ENCODE results near the gene SELPLG. TPM values are rescaled to one million over a fixed set of nuclear protein-coding genes. Genes with fewer than 3 reads are reported as not detected.

SELPLG gene
- total RNA-seq, 4 donors from 2014 or later, result 1.3 to 5.6 (median 3.0) TPM

DNA sequence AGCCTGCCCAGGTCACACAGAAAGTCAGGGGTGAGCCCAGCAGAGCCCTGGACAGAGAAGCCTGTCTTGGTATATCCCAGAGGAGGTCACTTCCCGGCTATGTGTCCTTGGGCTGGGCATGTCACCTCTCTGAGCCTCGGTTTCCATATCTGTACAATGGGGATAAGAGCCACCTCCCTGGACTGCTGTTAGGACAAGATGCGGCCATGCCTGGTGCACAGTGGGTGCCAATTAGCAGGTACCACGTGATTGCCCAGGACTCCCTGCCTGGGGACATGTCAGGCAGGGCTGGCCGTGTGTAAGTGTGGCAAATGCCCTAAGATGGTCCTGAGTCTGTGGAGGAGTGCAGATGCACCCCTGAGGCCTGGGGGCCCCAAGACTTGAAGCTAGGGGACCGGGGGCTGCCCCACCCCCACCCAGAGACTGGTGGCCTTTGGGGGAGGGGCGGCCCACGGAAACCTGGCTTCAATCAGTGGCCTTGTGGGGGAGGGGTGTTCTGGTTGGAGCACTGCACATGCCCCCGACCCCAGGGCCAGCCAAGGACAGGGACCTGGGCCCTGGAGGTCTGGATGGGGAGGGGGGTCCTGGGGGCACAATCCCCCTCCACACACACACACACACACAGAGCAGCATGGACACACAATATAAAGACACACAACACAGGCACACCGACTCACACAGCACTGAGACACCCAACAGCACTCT is 36.7 kb downstream of the SELPLG start:
- H3K4me3 ChIP-seq, result peak overlapping the region; percentile 41
- no peaks in the 10 kb centered on the region for H3K27me3 ChIP-seq
- 58% methylated on average over 7 of the region's 10 CpGs for WGBS
- no peaks in the 10 kb centered on the region for H3K36me3 ChIP-seq
- DNase-seq (ENCODE audit: low spot score in 2 of 2), result no peak
- TF ChIP-seq, protein P1, sequence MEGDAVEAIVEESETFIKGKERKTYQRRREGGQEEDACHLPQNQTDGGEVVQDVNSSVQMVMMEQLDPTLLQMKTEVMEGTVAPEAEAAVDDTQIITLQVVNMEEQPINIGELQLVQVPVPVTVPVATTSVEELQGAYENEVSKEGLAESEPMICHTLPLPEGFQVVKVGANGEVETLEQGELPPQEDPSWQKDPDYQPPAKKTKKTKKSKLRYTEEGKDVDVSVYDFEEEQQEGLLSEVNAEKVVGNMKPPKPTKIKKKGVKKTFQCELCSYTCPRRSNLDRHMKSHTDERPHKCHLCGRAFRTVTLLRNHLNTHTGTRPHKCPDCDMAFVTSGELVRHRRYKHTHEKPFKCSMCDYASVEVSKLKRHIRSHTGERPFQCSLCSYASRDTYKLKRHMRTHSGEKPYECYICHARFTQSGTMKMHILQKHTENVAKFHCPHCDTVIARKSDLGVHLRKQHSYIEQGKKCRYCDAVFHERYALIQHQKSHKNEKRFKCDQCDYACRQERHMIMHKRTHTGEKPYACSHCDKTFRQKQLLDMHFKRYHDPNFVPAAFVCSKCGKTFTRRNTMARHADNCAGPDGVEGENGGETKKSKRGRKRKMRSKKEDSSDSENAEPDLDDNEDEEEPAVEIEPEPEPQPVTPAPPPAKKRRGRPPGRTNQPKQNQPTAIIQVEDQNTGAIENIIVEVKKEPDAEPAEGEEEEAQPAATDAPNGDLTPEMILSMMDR (IDR thresholded peaks at IDR 0.05), result no peak
- TF ChIP-seq POLR2AphosphoS5 (IDR thresholded peaks at IDR 0.05) (no peak), EP300 (IDR thresholded peaks at IDR 0.05) (no peak), POLR2A (IDR thresholded peaks at IDR 0.05) (no peak)
- peak overlapping the region; percentile 11 for H3K27ac ChIP-seq
- H3K9me3 ChIP-seq, result no peaks in the 10 kb centered on the region
- H3K4me1 ChIP-seq, result peaks cover 9% of the 10 kb centered on the region

DNA sequence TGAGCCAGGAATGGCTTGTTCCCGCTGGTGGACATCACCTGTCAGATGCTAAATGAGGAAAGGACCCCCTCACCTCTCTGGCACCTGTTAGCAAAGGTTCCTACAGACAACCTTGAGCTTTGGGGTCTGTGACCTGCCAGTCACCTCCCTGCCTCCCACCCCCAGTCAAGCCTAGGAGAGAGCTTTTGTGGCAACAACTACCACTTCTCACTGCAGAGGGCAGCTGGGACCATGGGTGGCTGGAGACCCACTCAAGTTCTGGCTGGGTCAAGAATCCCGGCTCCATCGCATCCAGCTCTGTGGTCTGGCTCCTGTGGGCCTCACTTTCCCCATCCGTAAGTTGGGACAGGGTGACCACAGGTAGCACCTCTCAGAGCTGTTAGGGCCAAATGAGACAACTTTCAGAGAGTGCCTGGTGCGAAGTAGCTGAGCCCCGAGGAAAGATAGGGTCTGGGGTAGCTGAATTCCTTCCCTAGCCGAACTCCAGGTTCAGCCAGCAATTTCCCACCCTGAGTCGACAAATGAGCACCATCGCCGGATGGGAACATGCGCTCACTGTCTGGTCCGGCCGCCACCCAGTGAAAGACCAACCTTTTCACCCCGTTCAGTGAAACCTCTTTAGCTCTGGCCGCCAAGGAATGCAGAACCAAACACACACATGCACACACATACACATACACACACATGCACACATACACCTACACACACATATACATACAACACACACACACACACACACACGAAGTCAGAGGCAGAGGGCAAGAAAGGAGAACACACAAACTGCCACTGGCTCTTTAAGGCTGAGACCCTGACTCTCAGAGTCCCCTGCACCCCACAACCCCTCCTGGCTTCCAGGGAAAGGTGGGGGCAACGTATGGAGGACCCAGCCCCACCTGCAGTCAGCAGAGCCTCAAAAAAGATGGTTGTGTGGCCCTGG is 37.7 kb downstream of the SELPLG start:
- no peak overlapping the region for H3K27ac ChIP-seq
- H3K4me1 ChIP-seq, result peaks cover 9% of the 10 kb centered on the region
- 68% methylated on average over 6 of the region's 17 CpGs for WGBS
- H3K36me3 ChIP-seq, result no peaks in the 10 kb centered on the region
- DNase-seq (ENCODE audit: low spot score in 2 of 2), result no peak
- no peaks in the 10 kb centered on the region for H3K27me3 ChIP-seq
- TF ChIP-seq EP300 (IDR thresholded peaks at IDR 0.05) (no peak), POLR2A (IDR thresholded peaks at IDR 0.05) (no peak), POLR2AphosphoS5 (IDR thresholded peaks at IDR 0.05) (no peak)
- TF ChIP-seq, protein P1 (IDR thresholded peaks at IDR 0.05), result no peak
- no peaks in the 10 kb centered on the region for H3K9me3 ChIP-seq
- H3K4me3 ChIP-seq, result peak overlapping the region; percentile 41

GRCh38 chr12:108594960-108595710 is 38.6 kb downstream of the SELPLG start:
- DNase-seq (ENCODE audit: low spot score in 2 of 2), result no peak
- H3K27ac ChIP-seq, result no peak overlapping the region
- H3K27me3 ChIP-seq, result no peaks in the 10 kb centered on the region
- no peaks in the 10 kb centered on the region for H3K36me3 ChIP-seq
- H3K9me3 ChIP-seq, result no peaks in the 10 kb centered on the region
- 91% methylated on average over 7 of the region's 7 CpGs for WGBS
- TF ChIP-seq POLR2AphosphoS5 (IDR thresholded peaks at IDR 0.05), result no peak
- TF ChIP-seq, protein P1 (IDR thresholded peaks at IDR 0.05), result no peak
- no peak for TF ChIP-seq POLR2A (IDR thresholded peaks at IDR 0.05)
- TF ChIP-seq EP300 (IDR thresholded peaks at IDR 0.05), result no peak
- peaks cover 9% of the 10 kb centered on the region for H3K4me1 ChIP-seq
- peak overlapping the region; percentile 41 for H3K4me3 ChIP-seq

- H3K9me3 ChIP-seq, result no peaks in the 10 kb centered on the region
- TF ChIP-seq EP300 (IDR thresholded peaks at IDR 0.05), result no peak
- TF ChIP-seq POLR2AphosphoS5 (IDR thresholded peaks at IDR 0.05), result no peak
- no peak for TF ChIP-seq POLR2A (IDR thresholded peaks at IDR 0.05)
- TF ChIP-seq, protein P1 (IDR thresholded peaks at IDR 0.05), result no peak
- peaks cover 11% of the 10 kb centered on the region for H3K4me1 ChIP-seq
- DNase-seq (ENCODE audit: low spot score in 2 of 2), result no peak
- WGBS, result 93% methylated on average over 10 of the region's 10 CpGs
- H3K27me3 ChIP-seq, result no peaks in the 10 kb centered on the region
- H3K36me3 ChIP-seq, result no peaks in the 10 kb centered on the region
- no peak overlapping the region for H3K4me3 ChIP-seq
- H3K27ac ChIP-seq, result no peak overlapping the region
Measured at GRCh38 chr12:108594323-108594903, 39.3 kb downstream of the SELPLG start.
